MCF 10A (cell line): ENCODE measurements around the gene ZNF701. TPM values are rescaled to one million over a fixed set of nuclear protein-coding genes. Genes with fewer than 3 reads are reported as not detected.
"Not testable (repeated sequence)": the region's sequence is repeated elsewhere in the genome, so short reads cannot be mapped to it uniquely, and the experiment has no call there.

Experiments
- BruUV-seq: library from RNA; stranded (reverse); fragments of 400-500 nt; replicated peaks from 2 replicates; lab custom pipeline; 2021; lab: Mats Ljungman, UMichigan
- CTCF ChIA-PET: fragments of 300-600 bp; sonication (Branson Sonifier 250); formaldehyde crosslinking; extraction: SDS; loops from one replicate; lab custom pipeline; 2021; ENCODE audit warnings: antibody characterized with exemption, inconsistent platforms; lab: Yijun Ruan, JAX
- POLR2A ChIA-PET: fragments of 300-600, 350-650 bp; sonication (Branson Sonifier 250); formaldehyde crosslinking; extraction: SDS; loops from one replicate; lab custom pipeline; 2020; ENCODE audit warnings: antibody characterized with exemption, inconsistent platforms; lab: Yijun Ruan, JAX
- DNase-seq: peaks from one replicate; pipeline ENCODE4 v3.0.0-alpha.2; 2018; ENCODE audit not compliant: unreplicated experiment
- H3K27ac Mint-ChIP-seq: one replicate; pipeline ENCODE4 v1.8.0; 2022; ENCODE audit warnings: mild to moderate bottlenecking, low read depth, mixed read lengths; ENCODE audit not compliant: unreplicated experiment
- H3K27me3 Mint-ChIP-seq: one replicate; pipeline ENCODE4 v1.8.0; 2022; ENCODE audit warnings: mixed read lengths; ENCODE audit not compliant: insufficient read depth, unreplicated experiment
- H3K36me3 Mint-ChIP-seq: one replicate; pipeline ENCODE4 v1.8.0; 2022; ENCODE audit warnings: mild to moderate bottlenecking, moderate library complexity, mixed read lengths; ENCODE audit not compliant: insufficient read depth, unreplicated experiment
- H3K4me1 Mint-ChIP-seq: one replicate; pipeline ENCODE4 v1.8.0; 2022; ENCODE audit warnings: mixed read lengths; ENCODE audit not compliant: insufficient read depth, unreplicated experiment
- H3K4me3 Mint-ChIP-seq: one replicate; pipeline ENCODE4 v1.8.0; 2022; ENCODE audit warnings: mild to moderate bottlenecking, moderate library complexity, mixed read lengths; ENCODE audit not compliant: unreplicated experiment
- H3K9me3 Mint-ChIP-seq: one replicate; pipeline ENCODE4 v1.8.0; 2022; ENCODE audit warnings: mixed read lengths; ENCODE audit not compliant: unreplicated experiment
- intact Hi-C: fragments of 100-400 bp; cut with micrococcal nuclease; formaldehyde crosslinking; loops from 2 replicates; pipeline ENCODE4 v1.14.1; 2022
- total RNA-seq: library from RNA; stranded (reverse); gene quantifications from 2 replicates; pipeline ENCODE4 v1.2.3, GENCODE V29; 2022
- TF ChIP-seq, protein P1 (sequence below): fragments of 200-600 bp; IDR thresholded peaks from one replicate; pipeline ENCODE4 v1.8.0; 2022; ENCODE audit warnings: antibody characterized with exemption, mild to moderate bottlenecking; ENCODE audit not compliant: unreplicated experiment

The ZNF701 gene
- total RNA-seq, 1 experiment from 2014 or later, result 8.3 TPM

DNA sequence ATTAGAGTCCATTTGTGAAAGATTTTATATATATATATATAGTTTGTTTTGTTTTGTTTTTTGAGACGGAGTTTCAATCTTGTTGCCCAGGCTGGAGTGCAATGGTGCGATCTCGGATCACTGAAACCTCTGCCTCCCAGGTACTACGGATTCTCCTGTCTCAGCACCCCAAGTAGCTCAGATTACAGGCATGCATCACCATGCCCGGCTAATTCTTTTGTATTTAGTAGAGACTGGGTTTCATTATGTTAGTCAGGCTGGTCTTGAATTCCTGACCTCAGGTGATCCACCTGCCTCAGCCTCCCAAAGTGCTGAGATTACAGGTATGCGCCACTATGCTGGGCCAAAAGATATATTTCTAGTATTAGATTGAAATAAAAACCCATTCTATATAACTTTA lies 4.0 kb upstream of the ZNF701 start:
- Mint-ChIP-seq H3K9me3 (peaks cover 6% of the 10 kb centered on the region), H3K27ac (no peak overlapping the region), H3K36me3 (peaks cover 26% of the 10 kb centered on the region), H3K27me3 (no peaks in the 10 kb centered on the region), H3K4me3 (no peak overlapping the region), H3K4me1 (peaks cover 7% of the 10 kb centered on the region)
- TF ChIP-seq, protein P1, sequence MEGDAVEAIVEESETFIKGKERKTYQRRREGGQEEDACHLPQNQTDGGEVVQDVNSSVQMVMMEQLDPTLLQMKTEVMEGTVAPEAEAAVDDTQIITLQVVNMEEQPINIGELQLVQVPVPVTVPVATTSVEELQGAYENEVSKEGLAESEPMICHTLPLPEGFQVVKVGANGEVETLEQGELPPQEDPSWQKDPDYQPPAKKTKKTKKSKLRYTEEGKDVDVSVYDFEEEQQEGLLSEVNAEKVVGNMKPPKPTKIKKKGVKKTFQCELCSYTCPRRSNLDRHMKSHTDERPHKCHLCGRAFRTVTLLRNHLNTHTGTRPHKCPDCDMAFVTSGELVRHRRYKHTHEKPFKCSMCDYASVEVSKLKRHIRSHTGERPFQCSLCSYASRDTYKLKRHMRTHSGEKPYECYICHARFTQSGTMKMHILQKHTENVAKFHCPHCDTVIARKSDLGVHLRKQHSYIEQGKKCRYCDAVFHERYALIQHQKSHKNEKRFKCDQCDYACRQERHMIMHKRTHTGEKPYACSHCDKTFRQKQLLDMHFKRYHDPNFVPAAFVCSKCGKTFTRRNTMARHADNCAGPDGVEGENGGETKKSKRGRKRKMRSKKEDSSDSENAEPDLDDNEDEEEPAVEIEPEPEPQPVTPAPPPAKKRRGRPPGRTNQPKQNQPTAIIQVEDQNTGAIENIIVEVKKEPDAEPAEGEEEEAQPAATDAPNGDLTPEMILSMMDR, result no peak
- BruUV-seq, result no TSS peak
- CTCF ChIA-PET, result interaction anchor here (0.6 kb wide), 2 partner anchors 9 to 104 kb away, joined by 3 to 4 read pairs; no protein-coding TSS in a partner anchor
- intact Hi-C loops, result no loop called here
- DNase-seq, result no peak
- POLR2A ChIA-PET, result interaction anchor here (0.7 to 1.2 kb wide), 6 partner anchors 15 to 231 kb away, joined by 3 to 6 read pairs (median 3); partner anchors contain the start of gene ZNF83

GRCh38 chr19:52566588-52566987 lies 3.5 kb upstream of the ZNF701 start:
- intact Hi-C loops, result no loop called here
- DNase-seq, result peak; percentile 73
- Mint-ChIP-seq H3K4me3 (no peak overlapping the region), H3K9me3 (peaks cover 11% of the 10 kb centered on the region), H3K27me3 (no peaks in the 10 kb centered on the region), H3K4me1 (peaks cover 12% of the 10 kb centered on the region), H3K27ac (no peak overlapping the region), H3K36me3 (peaks cover 29% of the 10 kb centered on the region)
- TF ChIP-seq, protein P1, result no peak
- CTCF ChIA-PET, result interaction anchor here (0.6 kb wide), 3 partner anchors 10 to 51 kb away, joined by 3 to 4 read pairs (median 4); no protein-coding TSS in a partner anchor
- POLR2A ChIA-PET, result interaction anchor here (0.6 to 1.2 kb wide), 7 partner anchors 15 to 169 kb away, joined by 3 to 6 read pairs (median 3); partner anchors contain the start of gene ZNF83
- no TSS peak for BruUV-seq

- H3K27ac Mint-ChIP-seq, result no peak overlapping the region
These were observed 2.2 kb upstream of the ZNF701 start for GRCh38 chr19:52567921-52568320.

GRCh38 chr19:52569638-52569999 lies 468 bp upstream of the ZNF701 start:
- Mint-ChIP-seq H3K4me1 (peaks cover 12% of the 10 kb centered on the region), H3K36me3 (peaks cover 38% of the 10 kb centered on the region), H3K9me3 (peaks cover 24% of the 10 kb centered on the region), H3K4me3 (peak overlapping the region; percentile 89)
- H3K27me3 Mint-ChIP-seq, DNase-seq, POLR2A ChIA-PET, H3K27ac Mint-ChIP-seq, intact Hi-C loops, CTCF ChIA-PET, BruUV-seq: not testable (repeated sequence)

More at GRCh38 chr19:52567921-52568320, 2.2 kb upstream of the ZNF701 start:
- no TSS peak for BruUV-seq
- Mint-ChIP-seq H3K27me3 (no peaks in the 10 kb centered on the region), H3K36me3 (peaks cover 34% of the 10 kb centered on the region), H3K4me1 (peaks cover 12% of the 10 kb centered on the region), H3K4me3 (no peak overlapping the region), H3K9me3 (peaks cover 17% of the 10 kb centered on the region)
- no peak for DNase-seq
- CTCF ChIA-PET, result interaction anchor here (0.7 kb wide), 1 partner anchor 802 kb away, joined by 4 read pairs; no protein-coding TSS in a partner anchor
- TF ChIP-seq, protein P1, result no peak
- intact Hi-C loops, result no loop called here
- POLR2A ChIA-PET, result no interaction called here
